ENCODE data around the gene SLC36A3. TPM values are rescaled to one million over a fixed set of nuclear protein-coding genes. Genes with fewer than 3 reads are reported as not detected.

SLC36A3 gene
- total and polyA plus RNA-seq, 2 of the 8 experiments (the other 6 are each of a cell fraction or from before 2014, with no cell fraction given), result not detected

GRCh38 chr5:151255621-151256286, 47.8 kb downstream of the SLC36A3 start:
- Histone ChIP-seq H4K8ac (ENCODE audit: extremely low read depth, insufficient read depth, low read length) (no peak overlapping the region), H4K20me1 (replicated peaks in 1 of 2; ENCODE audit: control insufficient read depth in 1 of 2, insufficient read depth in 2 of 2, low read length in 2 of 2) (no peaks in the 10 kb centered on the region), H3K9me3 (ENCODE audit: insufficient read depth in 2 of 2, low read depth in 1 of 2, low read length in 1 of 2) (no peaks in the 10 kb centered on the region), H3K27ac (ENCODE audit: low read depth, low read length) (no peak overlapping the region), H3K56ac (replicated peaks; ENCODE audit: insufficient read length, low read depth, low read length) (no peak overlapping the region), H3K4me3 (ENCODE audit: extremely low read depth in 1 of 4, insufficient read depth in 2 of 4, low read depth in 3 of 4, low read length in 4 of 4) (no peak overlapping the region), H2BK120ac (replicated peaks; ENCODE audit: low read depth, low read length) (no peak overlapping the region), H2AFZ (ENCODE audit: low read length) (no peak overlapping the region), H2BK20ac (ENCODE audit: low read length) (no peak overlapping the region), H3K23ac (ENCODE audit: insufficient read length) (no peak overlapping the region), H4K5ac (ENCODE audit: insufficient read length, low read depth, low read length) (no peak overlapping the region), H2BK12ac (ENCODE audit: low read depth, low read length) (no peak overlapping the region), H3K4me2 (ENCODE audit: insufficient read depth in 1 of 2, low read depth in 2 of 2, low read length in 2 of 2) (no peak overlapping the region), H3K4me1 (replicated peaks in 1 of 4; ENCODE audit: control insufficient read depth in 3 of 4, insufficient read depth in 4 of 4, low read length in 3 of 4) (peaks cover 0 to 7% (median 3%) of the 10 kb centered on the region in 4 experiments; a peak in 4 of 7 replicates), H3K9ac (replicated peaks in 1 of 4; ENCODE audit: extremely low read depth in 1 of 4, low read depth in 3 of 4, low read length in 3 of 4) (no peak overlapping the region), H4K91ac (replicated peaks; ENCODE audit: insufficient read length, low read length) (no peak overlapping the region), H3K18ac (ENCODE audit: extremely low read depth, low read length) (no peak overlapping the region), H3K4ac (replicated peaks; ENCODE audit: insufficient read length, low read depth, low read length) (no peak overlapping the region), H3K36me3 (ENCODE audit: control insufficient read depth in 2 of 4, insufficient read depth in 4 of 4, low read length in 3 of 4) (no peaks in the 10 kb centered on the region), H3K14ac (ENCODE audit: insufficient read length) (no peak overlapping the region), H2AK5ac (ENCODE audit: low read depth, low read length) (no peak overlapping the region), H3K79me2 (ENCODE audit: control insufficient read depth in 1 of 2, insufficient read depth in 2 of 2, low read length in 2 of 2) (peaks cover 0 to 8% of the 10 kb centered on the region in 2 experiments; a peak in 2 of 4 replicates), H3K23me2 (ENCODE audit: low read depth, low read length) (peaks cover 6% of the 10 kb centered on the region; the same call in 1 of the 2 replicates), H3K27me3 (replicated peaks in 1 of 4; ENCODE audit: control insufficient read depth in 3 of 4, extremely low read depth in 1 of 4, insufficient read depth in 3 of 4, low read length in 3 of 4) (no peaks in the 10 kb centered on the region), H3K79me1 (ENCODE audit: low read depth, low read length) (no peaks in the 10 kb centered on the region), H2BK15ac (ENCODE audit: low read length) (no peak overlapping the region), H2BK5ac (ENCODE audit: low read depth, low read length) (no peak overlapping the region)
- ChIA-PET POLR2A (ENCODE audit: partially characterized antibody) (no interaction called here), CTCF (ENCODE audit: partially characterized antibody) (interaction anchor here (0.7 kb wide), 1 partner anchor 31 kb away, joined by 3 read pairs; no protein-coding TSS in a partner anchor)
- WGBS, 2 experiments (ENCODE audit: extremely low coverage in 1 of 2, insufficient coverage in 1 of 2, insufficient read length in 1 of 2, insufficient replicate concordance in 2 of 2, low coverage in 1 of 2, low lambda C conversion rate in 2 of 2, missing lambda C conversion rate in 1 of 2), result 90% methylated on average over 3 of the region's 3 CpGs; no CpG with 5 or more reads in 1 of the 2 experiments
- DNase-seq (ENCODE audit: low read depth in 1 of 2, low spot score in 2 of 2) (no peak), FAIRE-seq (no peak)
- TF ChIP-seq USF2 (IDR thresholded peaks at IDR 0.05; ENCODE audit: low read length), result no peak
- TF ChIP-seq CREB1 (IDR thresholded peaks at IDR 0.05), result no peak
- TF ChIP-seq TAF1 (IDR thresholded peaks at IDR 0.05; ENCODE audit: low read depth, low read length), result no peak
- no peak for TF ChIP-seq SP1 (IDR thresholded peaks at IDR 0.05; ENCODE audit: low read depth, low read length)
- no peak for TF ChIP-seq RFX5 (IDR thresholded peaks at IDR 0.05; ENCODE audit: borderline replicate concordance, low read depth, low read length)
- TF ChIP-seq HDAC2 (IDR thresholded peaks at IDR 0.05; ENCODE audit: borderline replicate concordance in 1 of 2, low read depth in 2 of 2, low read length in 2 of 2), result no peak
- no peak for TF ChIP-seq POLR2A (IDR thresholded peaks at IDR 0.05; ENCODE audit: control extremely low read depth in 1 of 2, low read depth in 2 of 2, low read length in 2 of 2)

Measured in H1 (cell line).